Activated T-cell treated with anti-CD3 and anti-CD28 coated beads for 24 hours (primary cell): ENCODE measurements around the gene TECR.
A peak's percentile ranks its signal among the peaks of the same experiment; 100 is the strongest.

Source experiments
- DNase-seq: peaks from one replicate; pipeline ENCODE4 v3.0.0-alpha.2; 2020; ENCODE audit warnings: low read depth

TECR gene

GRCh38 chr19:14510311-14511228, 18.8 kb upstream of the TECR start:
- DNase-seq: no peak

- no peak for DNase-seq
Observed at GRCh38 chr19:14511229-14511593, 18.2 kb upstream of the TECR start.

GRCh38 chr19:14512406-14512961, 16.9 kb upstream of the TECR start:
- DNase-seq: no peak

GRCh38 chr19:14514215-14514863, 15.1 kb upstream of the TECR start:
- DNase-seq: no peak

- no peak for DNase-seq
Observed at GRCh38 chr19:14515501-14516047, 13.8 kb upstream of the TECR start.

GRCh38 chr19:14516048-14516534, 13.3 kb upstream of the TECR start:
- no peak for DNase-seq

GRCh38 chr19:14516746-14517438, 12.5 kb upstream of the TECR start:
- no peak for DNase-seq

GRCh38 chr19:14517446-14517839, 12.0 kb upstream of the TECR start:
- DNase-seq: no peak

- peak; percentile 55 for DNase-seq
Observed at GRCh38 chr19:14517840-14518505, 11.4 kb upstream of the TECR start, which contains the start of gene DNAJB1. Gene DNAJB1 (minus strand): TSS chr19:14518397. CDS start chr19:14518349, 48 bp downstream.

- DNase-seq: no peak
Observed at GRCh38 chr19:14519245-14519859, 10.0 kb upstream of the TECR start.

GRCh38 chr19:14519860-14520407, 9.5 kb upstream of the TECR start:
- DNase-seq: no peak

- no peak for DNase-seq
Observed at GRCh38 chr19:14520543-14520942, 8.9 kb upstream of the TECR start.

GRCh38 chr19:14525729-14526128, 3.7 kb upstream of the TECR start:
- no peak for DNase-seq

GRCh38 chr19:14526423-14526822, 3.0 kb upstream of the TECR start:
- DNase-seq: no peak

- DNase-seq: no peak
Observed at GRCh38 chr19:14528419-14529253, 758 bp upstream of the TECR start.

- DNase-seq: no peak
Observed at GRCh38 chr19:14530005-14530348, 583 bp downstream of the TECR start.

GRCh38 chr19:14530506-14530905, 1.1 kb downstream of the TECR start:
- DNase-seq: no peak

- DNase-seq: no peak
Observed at GRCh38 chr19:14533450-14533849, 4.1 kb downstream of the TECR start.

- DNase-seq: no peak
Observed at GRCh38 chr19:14536926-14537692, 7.7 kb downstream of the TECR start.
